Measurements from ENCODE around the gene RAC2. TPM values are rescaled to one million over a fixed set of nuclear protein-coding genes. Genes with fewer than 3 reads are reported as not detected.

Gene RAC2
- total RNA-seq, 4 donors from 2014 or later = 4.1 to 21.9 (median 7.2) TPM

GRCh38 chr22:37186228-37186996 lies 57.7 kb downstream of the RAC2 start:
- 75% methylated on average over 9 of the region's 9 CpGs for WGBS
- H3K9me3 ChIP-seq = no peaks in the 10 kb centered on the region
- H3K4me3 ChIP-seq = no peak overlapping the region
- intact Hi-C loops (cut with DNase I) = loop anchor here (5.0 kb wide), 1 partner anchor 409 kb away; the partner anchor contains the start of gene IFT27
- peaks cover 0 to 6% (median 2%) of the 10 kb centered on the region in 4 donors for H3K36me3 ChIP-seq
- no peaks in the 10 kb centered on the region for H3K27me3 ChIP-seq
- peak overlapping the region; percentile 70 to 84 (median 77) for H3K27ac ChIP-seq (replicated peaks in 1 of 4)
- no peak for DNase-seq (ENCODE audit: extremely low spot score)
- H3K4me1 ChIP-seq = peaks cover 35 to 48% (median 36%) of the 10 kb centered on the region in 4 donors
- TF ChIP-seq POLR2A (IDR thresholded peaks at IDR 0.05; ENCODE audit: low read depth) (no peak), POLR2AphosphoS5 (IDR thresholded peaks at IDR 0.05) (no peak), EP300 (IDR thresholded peaks at IDR 0.05) (no peak)
- TF ChIP-seq, protein P1, sequence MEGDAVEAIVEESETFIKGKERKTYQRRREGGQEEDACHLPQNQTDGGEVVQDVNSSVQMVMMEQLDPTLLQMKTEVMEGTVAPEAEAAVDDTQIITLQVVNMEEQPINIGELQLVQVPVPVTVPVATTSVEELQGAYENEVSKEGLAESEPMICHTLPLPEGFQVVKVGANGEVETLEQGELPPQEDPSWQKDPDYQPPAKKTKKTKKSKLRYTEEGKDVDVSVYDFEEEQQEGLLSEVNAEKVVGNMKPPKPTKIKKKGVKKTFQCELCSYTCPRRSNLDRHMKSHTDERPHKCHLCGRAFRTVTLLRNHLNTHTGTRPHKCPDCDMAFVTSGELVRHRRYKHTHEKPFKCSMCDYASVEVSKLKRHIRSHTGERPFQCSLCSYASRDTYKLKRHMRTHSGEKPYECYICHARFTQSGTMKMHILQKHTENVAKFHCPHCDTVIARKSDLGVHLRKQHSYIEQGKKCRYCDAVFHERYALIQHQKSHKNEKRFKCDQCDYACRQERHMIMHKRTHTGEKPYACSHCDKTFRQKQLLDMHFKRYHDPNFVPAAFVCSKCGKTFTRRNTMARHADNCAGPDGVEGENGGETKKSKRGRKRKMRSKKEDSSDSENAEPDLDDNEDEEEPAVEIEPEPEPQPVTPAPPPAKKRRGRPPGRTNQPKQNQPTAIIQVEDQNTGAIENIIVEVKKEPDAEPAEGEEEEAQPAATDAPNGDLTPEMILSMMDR (IDR thresholded peaks at IDR 0.05) = no peak

- H3K4me1 ChIP-seq = peaks cover 35 to 48% (median 36%) of the 10 kb centered on the region in 4 donors
- peaks cover 0 to 6% (median 2%) of the 10 kb centered on the region in 4 donors for H3K36me3 ChIP-seq
- no peaks in the 10 kb centered on the region for H3K27me3 ChIP-seq
- no peaks in the 10 kb centered on the region for H3K9me3 ChIP-seq
- 86% methylated on average over 12 of the region's 13 CpGs for WGBS
- intact Hi-C loops (cut with DNase I) = loop anchor here (5.0 kb wide), 1 partner anchor 408 kb away; the partner anchor contains the start of gene IFT27
- no peak overlapping the region for H3K27ac ChIP-seq (replicated peaks in 1 of 4)
- no peak overlapping the region for H3K4me3 ChIP-seq
- DNase-seq (ENCODE audit: extremely low spot score) = no peak
- TF ChIP-seq, protein P1 (IDR thresholded peaks at IDR 0.05) = no peak
- TF ChIP-seq EP300 (IDR thresholded peaks at IDR 0.05) = no peak
- no peak for TF ChIP-seq POLR2AphosphoS5 (IDR thresholded peaks at IDR 0.05)
- no peak for TF ChIP-seq POLR2A (IDR thresholded peaks at IDR 0.05; ENCODE audit: low read depth)
Measured at GRCh38 chr22:37185646-37186227, 58.3 kb downstream of the RAC2 start.

DNA sequence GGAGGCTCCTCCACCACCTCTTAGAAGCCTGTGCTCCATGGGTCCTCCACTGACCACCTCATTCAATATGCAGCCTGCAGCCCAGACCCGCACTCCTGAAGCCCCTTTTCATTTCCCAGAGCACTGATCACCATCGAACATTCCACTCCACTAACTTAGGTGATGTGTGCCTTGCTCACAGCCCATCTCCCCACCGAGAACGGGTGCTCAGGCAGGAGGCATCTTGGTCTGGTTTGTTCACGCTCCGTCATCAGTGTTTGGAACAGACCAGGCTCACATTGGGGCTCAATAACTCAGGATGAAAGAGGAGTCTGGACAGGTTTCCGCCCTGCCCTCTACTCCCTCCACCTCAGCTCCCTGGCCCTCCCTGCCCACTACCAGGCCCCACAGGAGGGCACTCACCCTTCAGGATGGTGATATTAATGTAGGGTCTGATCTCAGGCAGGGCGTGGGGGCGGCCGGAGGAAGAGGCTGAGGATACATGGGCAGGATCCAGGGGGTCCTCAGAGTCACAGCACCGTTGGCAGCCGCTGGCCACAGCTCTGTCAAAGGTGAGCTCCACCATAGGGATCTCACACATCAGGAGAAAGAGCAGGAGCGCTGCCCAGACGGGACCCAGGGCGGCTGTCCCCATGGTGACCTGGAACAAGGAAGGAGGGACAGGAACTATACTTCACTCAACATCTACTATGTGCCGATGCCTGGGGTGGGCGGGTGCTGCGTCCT lies 59.1 kb downstream of the RAC2 start:
- peaks cover 0 to 6% (median 2%) of the 10 kb centered on the region in 4 donors for H3K36me3 ChIP-seq
- TF ChIP-seq EP300 (IDR thresholded peaks at IDR 0.05) (no peak), POLR2A (IDR thresholded peaks at IDR 0.05; ENCODE audit: low read depth) (no peak), POLR2AphosphoS5 (IDR thresholded peaks at IDR 0.05) (no peak)
- TF ChIP-seq, protein P1 (IDR thresholded peaks at IDR 0.05) = no peak
- intact Hi-C loops (cut with DNase I) = loop anchor here (5.0 kb wide), 1 partner anchor 408 kb away; the partner anchor contains the start of gene IFT27
- H3K9me3 ChIP-seq = no peaks in the 10 kb centered on the region
- no peak overlapping the region for H3K27ac ChIP-seq (replicated peaks in 1 of 4)
- WGBS = 100% methylated on average over 8 of the region's 18 CpGs
- no peak for DNase-seq (ENCODE audit: extremely low spot score)
- H3K27me3 ChIP-seq = no peaks in the 10 kb centered on the region
- no peak overlapping the region for H3K4me3 ChIP-seq
- peaks cover 35 to 41% (median 36%) of the 10 kb centered on the region in 4 donors for H3K4me1 ChIP-seq

- Histone ChIP-seq H3K4me3 (no peak overlapping the region), H3K27ac (replicated peaks in 1 of 4) (no peak overlapping the region), H3K36me3 (peaks cover 0 to 6% (median 2%) of the 10 kb centered on the region in 4 donors), H3K27me3 (no peaks in the 10 kb centered on the region), H3K9me3 (no peaks in the 10 kb centered on the region), H3K4me1 (peaks cover 31 to 35% (median 33%) of the 10 kb centered on the region in 4 donors)
- DNase-seq (ENCODE audit: extremely low spot score) = no peak
- intact Hi-C loops (cut with DNase I) = no loop called here
- no peak for TF ChIP-seq POLR2AphosphoS5 (IDR thresholded peaks at IDR 0.05)
- no peak for TF ChIP-seq POLR2A (IDR thresholded peaks at IDR 0.05; ENCODE audit: low read depth)
- TF ChIP-seq, protein P1 (IDR thresholded peaks at IDR 0.05) = no peak
- TF ChIP-seq EP300 (IDR thresholded peaks at IDR 0.05) = no peak
- 84% methylated on average over 5 of the region's 12 CpGs for WGBS
Measured at GRCh38 chr22:37184380-37184755, 59.7 kb downstream of the RAC2 start.

Data from esophagus muscularis mucosa (tissue), 4 donors.